ENCODE results near the gene ATP6V1E1.

GRCh38 chr22:17549183-17549582 is 79.4 kb downstream of the ATP6V1E1 start:
- no peak for TF ChIP-seq POLR2A (IDR thresholded peaks at IDR 0.05)
- no peak for TF ChIP-seq CTCF (IDR thresholded peaks at IDR 0.05)
